ENCODE measurements around the gene TFF2.

TFF2 gene

DNA sequence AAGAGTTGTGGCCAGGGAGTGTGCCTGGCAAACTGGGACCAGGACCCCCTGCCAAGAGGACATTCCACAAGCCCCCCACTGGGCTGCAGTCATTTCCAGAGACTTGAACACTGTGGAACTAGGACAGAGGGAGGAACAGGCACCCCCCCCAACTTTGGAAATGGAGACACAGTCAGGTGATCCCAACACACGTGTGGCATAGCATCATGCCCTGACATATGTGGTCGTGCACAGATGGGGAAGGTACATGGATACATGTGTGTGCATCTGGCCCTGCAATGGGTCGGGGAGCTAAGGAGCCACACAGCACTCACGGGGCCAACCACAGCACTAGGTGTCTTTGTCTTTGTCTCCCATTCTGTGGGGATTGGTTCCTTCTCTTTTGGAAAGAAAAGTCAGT is 28.9 kb downstream of the TFF2 start:
- TF ChIP-seq, protein P1, sequence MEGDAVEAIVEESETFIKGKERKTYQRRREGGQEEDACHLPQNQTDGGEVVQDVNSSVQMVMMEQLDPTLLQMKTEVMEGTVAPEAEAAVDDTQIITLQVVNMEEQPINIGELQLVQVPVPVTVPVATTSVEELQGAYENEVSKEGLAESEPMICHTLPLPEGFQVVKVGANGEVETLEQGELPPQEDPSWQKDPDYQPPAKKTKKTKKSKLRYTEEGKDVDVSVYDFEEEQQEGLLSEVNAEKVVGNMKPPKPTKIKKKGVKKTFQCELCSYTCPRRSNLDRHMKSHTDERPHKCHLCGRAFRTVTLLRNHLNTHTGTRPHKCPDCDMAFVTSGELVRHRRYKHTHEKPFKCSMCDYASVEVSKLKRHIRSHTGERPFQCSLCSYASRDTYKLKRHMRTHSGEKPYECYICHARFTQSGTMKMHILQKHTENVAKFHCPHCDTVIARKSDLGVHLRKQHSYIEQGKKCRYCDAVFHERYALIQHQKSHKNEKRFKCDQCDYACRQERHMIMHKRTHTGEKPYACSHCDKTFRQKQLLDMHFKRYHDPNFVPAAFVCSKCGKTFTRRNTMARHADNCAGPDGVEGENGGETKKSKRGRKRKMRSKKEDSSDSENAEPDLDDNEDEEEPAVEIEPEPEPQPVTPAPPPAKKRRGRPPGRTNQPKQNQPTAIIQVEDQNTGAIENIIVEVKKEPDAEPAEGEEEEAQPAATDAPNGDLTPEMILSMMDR (IDR thresholded peaks at IDR 0.05; ENCODE audit: control insufficient read depth, extremely low read depth, insufficient read depth), result no peak
- DNase-seq (ENCODE audit: low read depth), result no peak
- H3K4me3 ChIP-seq (ENCODE audit: low read depth, low read length), result no peak overlapping the region

- TF ChIP-seq, protein P1 (IDR thresholded peaks at IDR 0.05; ENCODE audit: control insufficient read depth, extremely low read depth, insufficient read depth), result no peak
- DNase-seq (ENCODE audit: low read depth), result no peak
Observed at GRCh38 chr21:42321231-42321630, 29.6 kb downstream of the TFF2 start.

DNA sequence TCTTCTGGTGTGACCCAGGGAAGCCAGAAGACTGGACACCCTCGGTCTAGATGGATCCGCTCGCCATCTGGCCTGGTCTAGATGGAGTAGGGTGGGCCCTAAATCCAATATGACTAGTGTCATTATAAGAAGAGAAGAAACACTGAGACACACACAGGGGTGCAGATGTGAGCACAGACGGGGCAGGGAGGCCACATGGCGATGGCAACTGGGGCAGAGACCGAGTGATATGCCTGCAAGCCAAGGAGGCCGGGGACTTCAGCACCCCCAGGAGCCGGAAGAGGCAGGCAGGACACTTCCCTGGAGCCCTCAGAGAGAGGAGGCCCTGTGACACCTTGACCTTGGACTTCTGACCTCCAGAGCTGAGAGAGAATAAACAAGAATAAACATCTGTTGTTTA is 30.0 kb downstream of the TFF2 start:
- TF ChIP-seq, protein P1 (IDR thresholded peaks at IDR 0.05; ENCODE audit: control insufficient read depth, extremely low read depth, insufficient read depth), result no peak
- no peak for DNase-seq (ENCODE audit: low read depth)
- no peak overlapping the region for H3K4me3 ChIP-seq (ENCODE audit: low read depth, low read length)

More at GRCh38 chr21:42321231-42321630, 29.6 kb downstream of the TFF2 start:
- H3K4me3 ChIP-seq (ENCODE audit: low read depth, low read length), result no peak overlapping the region

DNA sequence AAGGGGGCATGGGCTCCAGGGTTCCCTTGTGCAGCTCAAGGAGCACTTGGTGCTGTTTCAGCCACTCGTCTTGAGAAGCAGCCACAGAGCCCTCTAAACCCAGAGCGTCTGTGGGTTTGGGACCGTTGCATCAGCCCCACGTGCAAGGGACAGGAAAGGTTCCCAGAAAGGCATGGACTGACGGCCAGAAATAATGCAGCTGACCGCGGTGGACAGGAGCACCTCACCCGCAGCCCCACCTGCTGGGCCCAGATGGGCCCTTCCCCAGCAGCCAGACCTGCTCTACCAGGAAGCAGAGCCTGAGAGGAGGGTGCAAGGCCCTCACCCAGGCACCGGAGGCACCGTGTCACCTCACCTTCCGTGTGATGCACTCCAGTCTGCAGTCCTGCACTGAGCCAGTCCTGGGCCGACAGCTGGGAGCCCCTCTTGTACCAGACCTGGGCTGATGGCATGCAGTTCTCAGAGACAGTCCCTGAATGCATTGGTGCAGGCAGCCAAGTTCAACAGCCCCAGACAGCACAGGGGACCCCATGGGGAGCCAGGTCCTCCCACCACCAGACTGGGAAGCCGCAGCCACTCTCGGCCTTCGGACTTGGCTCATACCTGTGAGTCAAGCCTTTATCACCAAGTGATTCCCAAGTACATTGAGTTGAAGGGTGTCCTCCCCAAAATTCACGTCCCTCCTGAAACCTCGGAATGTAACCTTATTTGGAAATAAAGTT is 30.8 kb downstream of the TFF2 start:
- no peak overlapping the region for H3K4me3 ChIP-seq (ENCODE audit: low read depth, low read length)
- TF ChIP-seq, protein P1 (IDR thresholded peaks at IDR 0.05; ENCODE audit: control insufficient read depth, extremely low read depth, insufficient read depth), result no peak
- DNase-seq (ENCODE audit: low read depth), result no peak

DNA sequence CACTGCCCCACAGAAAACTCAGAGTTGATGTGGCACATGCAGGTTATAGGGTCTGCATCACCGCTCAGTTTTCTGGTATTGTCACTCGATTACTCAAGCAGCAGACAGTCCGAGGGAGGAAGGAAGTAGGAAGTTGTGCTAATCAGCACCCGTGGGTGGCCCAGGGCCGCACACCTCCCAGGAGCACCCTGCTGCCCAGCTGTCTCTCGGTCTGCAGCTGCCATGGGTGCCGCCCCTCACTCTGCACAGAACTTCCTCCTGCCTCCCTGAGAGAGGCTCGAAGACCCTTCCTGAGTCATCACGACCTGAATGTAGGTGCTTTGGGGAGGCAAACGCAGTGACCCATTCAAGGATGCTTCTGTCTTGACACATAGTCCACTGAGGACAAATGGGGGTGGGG is 31.4 kb downstream of the TFF2 start:
- DNase-seq (ENCODE audit: low read depth), result no peak
- H3K4me3 ChIP-seq (ENCODE audit: low read depth, low read length), result no peak overlapping the region
- TF ChIP-seq, protein P1 (IDR thresholded peaks at IDR 0.05; ENCODE audit: control insufficient read depth, extremely low read depth, insufficient read depth), result no peak

GRCh38 chr21:42317826-42318746 is 32.7 kb downstream of the TFF2 start:
- DNase-seq (ENCODE audit: low read depth), result no peak
- TF ChIP-seq, protein P1 (IDR thresholded peaks at IDR 0.05; ENCODE audit: control insufficient read depth, extremely low read depth, insufficient read depth), result no peak
- H3K4me3 ChIP-seq (ENCODE audit: low read depth, low read length), result no peak overlapping the region
